Prostate gland (tissue), 2 donors: ENCODE data around the gene GPATCH4. TPM values are rescaled to one million over a fixed set of nuclear protein-coding genes. Genes with fewer than 3 reads are reported as not detected.
"Not testable (repeated sequence)": the region's sequence is repeated elsewhere in the genome, so short reads cannot be mapped to it uniquely, and the experiment has no call there.

Experiments used
- DNase-seq: peaks from one replicate; pipeline ENCODE4 v3.0.0-alpha.2; 2019; ENCODE audit warnings: low spot score
- H3K27ac ChIP-seq, 2 donors: fragments of 200-600 bp; sonication (generic); 2 replicates each; pipeline ENCODE4 v1.5.1; 2017 to 2019
- H3K27me3 ChIP-seq: fragments of 200-600 bp; sonication (generic); replicated peaks from 2 replicates; pipeline ENCODE4 v1.5.1; 2019; ENCODE audit not compliant: insufficient read depth
- H3K36me3 ChIP-seq, 2 donors: fragments of 200-600 bp; sonication (generic); 1 replicate in 1 of 2; 2 replicates in 1 of 2; pipeline versions ENCODE4 v1.5.1 to v1.8.1; 2017 to 2019
- H3K4me1 ChIP-seq: fragments of 200-600 bp; sonication (generic); replicated peaks from 2 replicates; pipeline ENCODE4 v1.5.1; 2019
- H3K4me3 ChIP-seq, 2 donors: fragments of 200-600 bp; sonication (generic); 2 replicates each; pipeline ENCODE4 v1.5.1; 2017 to 2019
- H3K9me3 ChIP-seq: fragments of 200-600 bp; sonication (generic); 2 replicates; pipeline ENCODE4 v1.5.1; 2017
- POLR2A ChIP-seq: fragments of 450-650 bp; IDR thresholded peaks from one replicate; pipeline ENCODE4 v1.6.1; 2016; ENCODE audit warnings: antibody characterized with exemption, mild to moderate bottlenecking
- POLR2AphosphoS5 ChIP-seq: sonication (generic); formaldehyde crosslinking; IDR thresholded peaks from one replicate; pipeline ENCODE4 v1.6.1; 2017; ENCODE audit warnings: antibody characterized with exemption
- WGBS: methylation state at CpG from one replicate; pipeline ENCODE4 v1.1.5; 2018; 5-methylcytosine and 5-hydroxymethylcytosine counted together
- intact Hi-C: fragments of 100-400 bp; cut with DNase I; formaldehyde crosslinking; loops from one replicate; pipeline ENCODE4 v1.14.2; 2022
- total RNA-seq, 2 donors: library from RNA; depleted of rRNA; stranded (reverse); fragments of >200 nt; gene quantifications; one replicate each; pipeline ENCODE4 v1.1.0, GENCODE V29; 2016
- TF ChIP-seq, protein P1 (sequence below), 4 experiments: fragments of 200-600 bp in 2 of 4; fragments of 450-650 bp in 2 of 4; sonication (generic) in 2 of 4; IDR thresholded peaks; 1 replicate in 3 of 4; 2 replicates in 1 of 4; pipeline ENCODE4 v1.5.1; 2016 to 2019; ENCODE audit warnings: antibody characterized with exemption in 4 of 4, mild to moderate bottlenecking in 2 of 4, moderate library complexity in 2 of 4

Gene GPATCH4
- total RNA-seq, 2 donors from 2014 or later = 20.9 to 27.5 TPM

DNA sequence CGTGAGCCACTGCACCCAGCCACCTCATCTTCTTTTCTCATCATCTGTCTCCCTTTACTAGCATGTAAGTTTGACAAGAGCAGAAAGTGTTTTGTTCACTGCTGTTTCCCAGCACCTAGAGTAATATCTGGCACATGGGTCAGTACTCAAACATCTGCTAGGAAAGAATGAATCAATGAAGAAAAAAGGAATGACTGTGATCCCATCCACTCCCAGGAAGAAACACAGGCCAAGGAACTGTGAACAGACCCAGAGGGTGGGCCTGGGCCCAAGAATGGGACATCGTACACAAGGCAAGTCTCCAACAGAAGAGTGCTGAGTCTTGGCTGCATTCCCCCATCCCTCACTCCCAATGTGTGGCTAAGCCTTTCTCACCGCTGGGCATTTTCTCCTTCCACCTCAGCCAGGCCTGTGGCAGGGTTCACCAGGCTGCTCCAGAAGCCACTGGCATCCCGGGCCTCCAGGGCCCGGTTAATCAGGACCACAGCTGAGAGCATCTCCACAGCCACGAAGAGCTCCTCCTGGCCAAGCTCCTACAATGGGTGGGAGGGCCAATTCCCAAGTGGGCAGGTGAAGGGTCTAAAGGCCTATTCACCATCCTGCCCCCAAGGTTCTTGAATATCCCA lies 47.3 kb downstream of the GPATCH4 start:
- intact Hi-C loops = loop anchor here (5.0 kb wide), 1 partner anchor 42 kb away; no protein-coding TSS in a partner anchor

GRCh38 chr1:156552937-156553336 lies 48.3 kb downstream of the GPATCH4 start:
- not testable (repeated sequence) for H3K9me3 ChIP-seq, DNase-seq, H3K4me1 ChIP-seq, H3K4me3 ChIP-seq, H3K27ac ChIP-seq, H3K27me3 ChIP-seq, H3K36me3 ChIP-seq
- WGBS = 90% methylated on average over 4 of the region's 4 CpGs
- intact Hi-C loops = loop anchor here (5.0 kb wide), 1 partner anchor 41 kb away; no protein-coding TSS in a partner anchor

More for the DNA sequence above, 47.3 kb downstream of the GPATCH4 start:
- Histone ChIP-seq H3K36me3 (no peaks in the 10 kb centered on the region), H3K27ac (no peak overlapping the region), H3K27me3 (no peaks in the 10 kb centered on the region), H3K9me3 (no peaks in the 10 kb centered on the region), H3K4me1 (no peaks in the 10 kb centered on the region), H3K4me3 (no peak overlapping the region)
- WGBS = 80% methylated on average over 6 of the region's 6 CpGs
- TF ChIP-seq POLR2AphosphoS5 = no peak
- TF ChIP-seq POLR2A = no peak
- TF ChIP-seq, protein P1, sequence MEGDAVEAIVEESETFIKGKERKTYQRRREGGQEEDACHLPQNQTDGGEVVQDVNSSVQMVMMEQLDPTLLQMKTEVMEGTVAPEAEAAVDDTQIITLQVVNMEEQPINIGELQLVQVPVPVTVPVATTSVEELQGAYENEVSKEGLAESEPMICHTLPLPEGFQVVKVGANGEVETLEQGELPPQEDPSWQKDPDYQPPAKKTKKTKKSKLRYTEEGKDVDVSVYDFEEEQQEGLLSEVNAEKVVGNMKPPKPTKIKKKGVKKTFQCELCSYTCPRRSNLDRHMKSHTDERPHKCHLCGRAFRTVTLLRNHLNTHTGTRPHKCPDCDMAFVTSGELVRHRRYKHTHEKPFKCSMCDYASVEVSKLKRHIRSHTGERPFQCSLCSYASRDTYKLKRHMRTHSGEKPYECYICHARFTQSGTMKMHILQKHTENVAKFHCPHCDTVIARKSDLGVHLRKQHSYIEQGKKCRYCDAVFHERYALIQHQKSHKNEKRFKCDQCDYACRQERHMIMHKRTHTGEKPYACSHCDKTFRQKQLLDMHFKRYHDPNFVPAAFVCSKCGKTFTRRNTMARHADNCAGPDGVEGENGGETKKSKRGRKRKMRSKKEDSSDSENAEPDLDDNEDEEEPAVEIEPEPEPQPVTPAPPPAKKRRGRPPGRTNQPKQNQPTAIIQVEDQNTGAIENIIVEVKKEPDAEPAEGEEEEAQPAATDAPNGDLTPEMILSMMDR (IDR thresholded peaks at IDR 0.05) = no peak
- no peak for DNase-seq

GRCh38 chr1:156552518-156552917 lies 48.8 kb downstream of the GPATCH4 start:
- H3K4me1 ChIP-seq = no peaks in the 10 kb centered on the region
- no peak for DNase-seq
- H3K27me3 ChIP-seq = no peaks in the 10 kb centered on the region
- no peak overlapping the region for H3K4me3 ChIP-seq
- intact Hi-C loops = loop anchor here (5.0 kb wide), 1 partner anchor 40 kb away; no protein-coding TSS in a partner anchor
- TF ChIP-seq POLR2A = no peak
- no peak for TF ChIP-seq POLR2AphosphoS5
- TF ChIP-seq, protein P1 (IDR thresholded peaks at IDR 0.05) = no peak
- H3K36me3 ChIP-seq = no peaks in the 10 kb centered on the region
- WGBS = 69% methylated on average over 5 of the region's 5 CpGs
- H3K27ac ChIP-seq = no peak overlapping the region
- H3K9me3 ChIP-seq = no peaks in the 10 kb centered on the region

- H3K4me1 ChIP-seq = no peaks in the 10 kb centered on the region
- 89% methylated on average over 6 of the region's 6 CpGs for WGBS
- no peak for DNase-seq
- H3K27me3 ChIP-seq = no peaks in the 10 kb centered on the region
- no peak overlapping the region for H3K4me3 ChIP-seq
- H3K27ac ChIP-seq = no peak overlapping the region
- no peaks in the 10 kb centered on the region for H3K36me3 ChIP-seq
- intact Hi-C loops = loop anchor here (5.0 kb wide), 1 partner anchor 40 kb away; no protein-coding TSS in a partner anchor
- no peaks in the 10 kb centered on the region for H3K9me3 ChIP-seq
- TF ChIP-seq, protein P1 (IDR thresholded peaks at IDR 0.05) = no peak
- TF ChIP-seq POLR2A (no peak), POLR2AphosphoS5 (no peak)
Measured at GRCh38 chr1:156551869-156552268, 49.4 kb downstream of the GPATCH4 start.

- Histone ChIP-seq H3K27me3 (no peaks in the 10 kb centered on the region), H3K27ac (no peak overlapping the region), H3K9me3 (no peaks in the 10 kb centered on the region), H3K4me3 (no peak overlapping the region), H3K36me3 (no peaks in the 10 kb centered on the region), H3K4me1 (no peaks in the 10 kb centered on the region)
- 79% methylated on average over 3 of the region's 3 CpGs for WGBS
- no peak for DNase-seq
- intact Hi-C loops = loop anchor here (5.0 kb wide), 1 partner anchor 39 kb away; no protein-coding TSS in a partner anchor
- TF ChIP-seq POLR2A (no peak), POLR2AphosphoS5 (no peak)
- TF ChIP-seq, protein P1 (IDR thresholded peaks at IDR 0.05) = no peak
Measured at GRCh38 chr1:156551066-156551643, 50.1 kb downstream of the GPATCH4 start.
